Measurements from ENCODE around the gene MPC1.

MPC1 gene

GRCh38 chr6:166335378-166336302, 47.1 kb downstream of the MPC1 start:
- no peak overlapping the region for H3K4me3 ChIP-seq (ENCODE audit: low read length)
- DNase-seq = no peak
- 0 out of 2 replicates have a peak, but pooled peaks cover 4% of the 10 kb centered on the region for H3F3A ChIP-seq (ENCODE audit: insufficient read depth, low read length)
- no peak overlapping the region for H2AFZ ChIP-seq (ENCODE audit: low read length)
- H3K9me2 ChIP-seq (replicated peaks; ENCODE audit: insufficient read depth, low read length) = no peaks in the 10 kb centered on the region
- no peaks in the 10 kb centered on the region for H4K20me1 ChIP-seq (ENCODE audit: insufficient read depth, low read length)
- H3K27me3 ChIP-seq (replicated peaks; ENCODE audit: insufficient read depth, low read length) = no peaks in the 10 kb centered on the region
- no peak overlapping the region for H3K4me2 ChIP-seq (ENCODE audit: low read depth, low read length)
- no peaks in the 10 kb centered on the region for H3K36me3 ChIP-seq (replicated peaks; ENCODE audit: insufficient read depth, low read length)
- no peaks in the 10 kb centered on the region for H3K9me3 ChIP-seq (replicated peaks; ENCODE audit: insufficient read depth, low read length)
- H3K79me2 ChIP-seq (ENCODE audit: low read length) = peaks cover 66% of the 10 kb centered on the region
- H3K4me1 ChIP-seq (ENCODE audit: low read length) = peaks cover 17% of the 10 kb centered on the region
- TF ChIP-seq EZH2 (optimal IDR thresholded peaks at IDR 0.05; ENCODE audit: low read depth, low read length) (no peak), CTCF (IDR thresholded peaks at IDR 0.05; ENCODE audit: low read length) (no peak), EZH2phosphoT487 (IDR thresholded peaks at IDR 0.05; ENCODE audit: low read length) (no peak)
- H3K9ac ChIP-seq (ENCODE audit: low read length) = no peak overlapping the region
- no peak overlapping the region for H3K27ac ChIP-seq (ENCODE audit: low read length)

- Histone ChIP-seq H2AFZ (ENCODE audit: low read length) (no peak overlapping the region), H3K79me2 (ENCODE audit: low read length) (peaks cover 59% of the 10 kb centered on the region), H4K20me1 (ENCODE audit: insufficient read depth, low read length) (no peaks in the 10 kb centered on the region)
Observed at GRCh38 chr6:166334878-166335277, 47.9 kb downstream of the MPC1 start.

GRCh38 chr6:166333172-166333995, 49.4 kb downstream of the MPC1 start:
- Histone ChIP-seq H3K4me3 (ENCODE audit: low read length) (no peak overlapping the region; the same call in 1 of the 2 replicates), H3K9me3 (replicated peaks; ENCODE audit: insufficient read depth, low read length) (no peaks in the 10 kb centered on the region), H3K27ac (ENCODE audit: low read length) (peak overlapping the region; percentile 35; the same call in 1 of the 2 replicates), H3K4me2 (ENCODE audit: low read depth, low read length) (peak overlapping the region; percentile 52; the same call in 1 of the 2 replicates), H3K27me3 (replicated peaks; ENCODE audit: insufficient read depth, low read length) (no peaks in the 10 kb centered on the region), H4K20me1 (ENCODE audit: insufficient read depth, low read length) (no peaks in the 10 kb centered on the region), H3K36me3 (replicated peaks; ENCODE audit: insufficient read depth, low read length) (no peaks in the 10 kb centered on the region), H3K9me2 (replicated peaks; ENCODE audit: insufficient read depth, low read length) (no peaks in the 10 kb centered on the region), H3K79me2 (ENCODE audit: low read length) (peaks cover 44% of the 10 kb centered on the region), H3K9ac (ENCODE audit: low read length) (no peak overlapping the region), H2AFZ (ENCODE audit: low read length) (no peak overlapping the region), H3K4me1 (ENCODE audit: low read length) (peaks cover 17% of the 10 kb centered on the region), H3F3A (ENCODE audit: insufficient read depth, low read length) (0 out of 2 replicates have a peak, but pooled peaks cover 4% of the 10 kb centered on the region)
- TF ChIP-seq CTCF (IDR thresholded peaks at IDR 0.05; ENCODE audit: low read length) (no peak), EZH2phosphoT487 (IDR thresholded peaks at IDR 0.05; ENCODE audit: low read length) (no peak), EZH2 (optimal IDR thresholded peaks at IDR 0.05; ENCODE audit: low read depth, low read length) (no peak)
- peak; percentile 46 for DNase-seq

More at GRCh38 chr6:166334878-166335277, 47.9 kb downstream of the MPC1 start:
- TF ChIP-seq EZH2 (optimal IDR thresholded peaks at IDR 0.05; ENCODE audit: low read depth, low read length) (no peak), EZH2phosphoT487 (IDR thresholded peaks at IDR 0.05; ENCODE audit: low read length) (no peak), CTCF (IDR thresholded peaks at IDR 0.05; ENCODE audit: low read length) (no peak)
- no peaks in the 10 kb centered on the region for H3K9me3 ChIP-seq (replicated peaks; ENCODE audit: insufficient read depth, low read length)
- H3K36me3 ChIP-seq (replicated peaks; ENCODE audit: insufficient read depth, low read length) = no peaks in the 10 kb centered on the region
- no peaks in the 10 kb centered on the region for H3K27me3 ChIP-seq (replicated peaks; ENCODE audit: insufficient read depth, low read length)
- no peak overlapping the region for H3K9ac ChIP-seq (ENCODE audit: low read length)
- H3K27ac ChIP-seq (ENCODE audit: low read length) = no peak overlapping the region
- no peaks in the 10 kb centered on the region for H3K9me2 ChIP-seq (replicated peaks; ENCODE audit: insufficient read depth, low read length)
- no peak overlapping the region for H3K4me3 ChIP-seq (ENCODE audit: low read length)
- H3K4me2 ChIP-seq (ENCODE audit: low read depth, low read length) = no peak overlapping the region
- 0 out of 2 replicates have a peak, but pooled peaks cover 4% of the 10 kb centered on the region for H3F3A ChIP-seq (ENCODE audit: insufficient read depth, low read length)
- DNase-seq = no peak
- peaks cover 17% of the 10 kb centered on the region for H3K4me1 ChIP-seq (ENCODE audit: low read length)
